HG03025 (cell line): ENCODE results near the gene MFAP5.
"Not testable (repeated sequence)": the region's sequence is repeated elsewhere in the genome, so short reads cannot be mapped to it uniquely, and the experiment has no call there.

Experiments used
- ATAC-seq: cut with Tn5 transposase; IDR thresholded peaks from one replicate; pipeline ENCODE4 v1.9.1; 2021; ENCODE audit warnings: mild to moderate bottlenecking, moderate library complexity; ENCODE audit not compliant: unreplicated experiment, low FRiP score

MFAP5 gene

GRCh38 chr12:8676651-8677050 lies 14.0 kb upstream of the MFAP5 start:
- no peak for ATAC-seq

DNA sequence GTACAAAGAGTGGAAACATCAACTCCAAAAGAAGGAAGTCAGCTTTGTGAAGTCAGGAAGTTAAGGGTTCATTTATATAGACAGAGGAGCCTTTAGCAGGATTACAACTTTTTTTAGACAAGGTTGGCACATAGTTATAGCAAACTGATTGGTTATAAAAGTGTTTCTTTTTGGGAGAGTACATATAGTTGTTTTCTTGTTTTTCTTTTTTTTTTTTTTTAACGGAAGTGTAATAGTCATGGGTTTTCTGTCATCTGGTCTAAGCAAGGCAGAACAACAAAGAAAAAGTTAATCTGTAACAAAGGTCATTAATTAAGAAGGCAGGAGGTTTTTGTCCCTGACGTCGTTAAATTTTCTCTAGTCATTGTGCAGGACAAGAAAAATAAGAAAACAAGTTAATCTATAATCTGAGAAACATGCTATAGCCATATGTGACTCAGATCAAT lies 13.0 kb upstream of the MFAP5 start:
- no peak for ATAC-seq

- ATAC-seq = no peak
Measured at GRCh38 chr12:8672381-8672780, 9.8 kb upstream of the MFAP5 start.

DNA sequence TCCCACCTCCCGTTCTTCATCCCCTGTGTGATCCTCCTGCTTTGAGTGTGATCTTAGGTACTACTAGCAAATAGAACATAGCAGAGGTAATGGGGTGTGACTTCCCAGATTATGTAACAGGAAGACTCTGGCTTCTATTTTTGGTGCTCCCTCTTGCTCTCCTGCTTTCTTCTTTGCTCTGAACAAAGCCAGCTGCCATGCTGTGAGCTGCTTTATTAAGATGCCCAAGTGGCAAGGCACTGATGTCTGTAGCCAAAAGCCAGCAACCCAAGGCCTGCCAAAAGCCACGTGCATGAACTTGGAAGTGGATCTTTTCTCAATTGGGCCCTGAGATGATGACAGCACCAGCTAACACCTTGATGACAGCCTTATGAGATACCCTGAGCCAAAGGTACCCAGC lies 5.8 kb upstream of the MFAP5 start:
- ATAC-seq = no peak

DNA sequence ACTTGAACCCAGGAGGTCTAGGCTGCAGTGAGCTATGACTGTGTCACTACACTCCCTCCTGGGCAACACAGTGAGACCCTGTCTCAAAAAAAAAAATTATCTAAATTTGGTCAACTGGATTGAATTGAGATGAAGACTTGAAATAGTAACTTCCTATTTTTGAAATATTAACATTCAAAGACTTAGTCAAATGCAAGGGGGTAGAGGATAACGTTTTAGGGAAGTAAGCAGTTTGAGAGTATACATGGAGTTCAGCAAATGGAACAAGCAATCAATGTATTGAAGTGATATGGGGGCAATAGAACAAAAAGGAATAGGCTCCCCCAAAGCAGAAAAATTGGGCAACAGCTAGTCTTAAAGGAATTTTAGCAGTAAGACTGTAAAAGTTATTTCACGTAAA lies 4.6 kb upstream of the MFAP5 start:
- ATAC-seq = no peak

DNA sequence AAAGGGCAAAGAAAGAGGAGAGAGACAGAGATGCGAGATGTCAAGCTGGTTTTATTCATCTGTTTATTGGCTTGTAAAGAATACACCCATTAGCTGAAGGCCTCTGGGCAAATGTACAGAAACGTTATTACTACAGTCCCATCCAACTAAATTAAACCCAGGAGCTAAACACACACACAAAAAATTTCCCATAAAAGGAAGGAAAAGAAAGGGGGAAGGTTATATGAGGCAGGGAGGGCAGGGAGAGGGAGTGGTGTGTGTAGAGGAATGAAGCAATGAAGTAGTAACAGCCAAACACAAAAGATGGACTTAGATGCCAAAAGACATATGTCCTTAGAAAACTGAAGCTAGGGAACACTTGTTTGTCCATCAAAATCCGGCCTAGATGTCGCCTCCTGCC lies 3.1 kb upstream of the MFAP5 start:
- ATAC-seq = no peak

DNA sequence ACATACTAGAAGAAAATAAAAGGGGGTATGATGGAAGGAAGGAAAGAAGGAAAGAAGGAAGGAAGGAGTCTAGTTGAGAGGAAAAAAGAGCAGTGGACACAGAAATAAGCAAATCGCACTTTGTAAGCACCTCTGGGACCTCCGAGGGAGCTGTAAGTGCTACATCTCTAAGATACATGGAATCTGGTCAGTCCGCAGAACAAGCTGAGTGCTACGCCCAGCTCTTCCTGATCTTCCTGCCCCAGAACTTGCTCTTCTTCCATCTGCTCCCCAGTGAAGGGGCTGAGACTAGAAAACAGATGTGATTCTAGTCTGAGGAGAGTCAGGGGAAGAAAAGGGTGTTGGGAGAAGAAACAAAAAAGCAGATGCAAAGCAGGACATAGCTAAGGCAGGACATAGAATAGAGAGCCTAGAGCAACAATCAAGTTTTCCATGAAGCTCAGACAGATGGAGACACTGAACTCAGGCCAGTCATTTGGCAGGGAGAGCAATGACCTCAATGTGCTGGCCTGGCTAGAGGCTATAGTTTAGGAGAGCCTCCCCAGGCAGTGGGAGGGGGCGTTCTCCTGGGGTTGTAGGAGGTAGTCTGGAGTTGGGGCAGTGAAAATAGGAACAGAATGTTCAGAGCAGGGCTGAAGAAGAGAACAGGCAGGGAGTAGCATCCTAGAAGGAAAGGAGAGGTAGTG lies 1.7 kb upstream of the MFAP5 start:
- no peak for ATAC-seq

GRCh38 chr12:8661751-8662150 lies 875 bp downstream of the MFAP5 start:
- no peak for ATAC-seq

DNA sequence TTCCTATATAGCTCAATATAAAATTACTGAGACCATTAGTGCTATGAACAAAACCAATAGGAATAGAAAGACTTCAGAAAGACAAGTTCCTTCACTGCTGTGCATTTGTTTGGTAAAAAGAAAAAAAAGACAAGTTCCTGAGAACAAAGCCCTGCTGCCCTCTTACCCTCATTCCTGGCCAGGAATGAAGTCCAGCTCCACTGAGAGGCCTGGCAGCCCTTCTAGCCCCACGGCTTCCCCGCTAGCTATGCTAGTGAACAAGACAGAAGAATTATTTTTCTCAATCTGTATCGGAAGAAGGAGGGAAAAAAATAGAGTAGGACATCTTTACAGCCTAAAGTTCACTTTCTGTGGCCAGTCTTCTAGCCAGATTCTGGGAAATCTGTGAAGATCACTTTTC lies 1.6 kb downstream of the MFAP5 start:
- ATAC-seq = no peak

GRCh38 chr12:8658346-8658745 lies 4.3 kb downstream of the MFAP5 start:
- no peak for ATAC-seq

GRCh38 chr12:8655421-8655820 lies 7.2 kb downstream of the MFAP5 start:
- ATAC-seq = no peak

- ATAC-seq = peak; percentile 58
Measured at GRCh38 chr12:8648576-8649205, 13.9 kb downstream of the MFAP5 start.

- no peak for ATAC-seq
Measured at GRCh38 chr12:8647968-8648367, 14.7 kb downstream of the MFAP5 start.

GRCh38 chr12:8644345-8645248 lies 18.0 kb downstream of the MFAP5 start:
- ATAC-seq = peak; percentile 65

GRCh38 chr12:8642775-8643174 lies 19.9 kb downstream of the MFAP5 start:
- no peak for ATAC-seq

- ATAC-seq = no peak
Measured at GRCh38 chr12:8639936-8640335, 22.7 kb downstream of the MFAP5 start.

- ATAC-seq = no peak
Measured at GRCh38 chr12:8638951-8639350, 23.7 kb downstream of the MFAP5 start.

- no peak for ATAC-seq
Measured at GRCh38 chr12:8637666-8638065, 25.0 kb downstream of the MFAP5 start.

DNA sequence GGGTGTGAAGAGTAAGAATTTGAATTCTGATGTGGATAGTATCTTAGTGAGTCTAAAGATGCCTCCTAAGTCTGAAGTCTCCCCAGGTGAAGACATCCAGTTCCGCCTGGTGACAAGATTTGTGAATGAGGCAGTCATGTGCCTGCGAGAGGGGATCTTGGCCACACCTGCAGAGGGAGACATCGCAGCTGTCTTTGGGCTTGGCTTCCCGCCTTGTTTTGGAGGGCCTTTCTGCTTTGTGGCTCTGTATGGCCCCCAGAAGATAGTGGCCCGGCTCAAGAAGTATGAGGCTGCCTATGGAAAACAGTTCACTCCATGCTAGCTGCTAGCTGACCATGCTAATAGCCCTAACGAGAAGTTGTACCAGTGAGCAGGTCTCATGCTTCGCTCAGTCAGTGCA lies 25.4 kb downstream of the MFAP5 start:
- ATAC-seq = no peak

DNA sequence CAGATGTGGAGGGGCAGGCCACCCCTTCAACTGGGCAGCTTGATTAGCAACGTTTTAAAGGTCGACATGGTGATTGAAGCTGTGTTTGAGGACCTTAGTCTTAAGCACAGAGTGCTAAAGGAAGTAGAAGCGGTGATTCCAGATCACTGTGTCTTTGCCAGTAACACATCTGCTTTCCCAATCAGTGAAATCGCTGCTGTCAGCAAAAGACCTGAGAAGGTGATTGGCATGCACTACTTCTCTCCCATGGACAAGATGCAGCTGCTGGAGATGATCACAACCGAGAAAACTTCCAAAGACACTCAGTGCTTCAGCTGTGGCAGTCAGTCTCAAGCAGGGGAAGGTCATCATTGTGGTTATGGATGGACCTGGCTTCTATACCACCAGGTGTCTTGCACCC lies 26.0 kb downstream of the MFAP5 start:
- ATAC-seq = no peak

- not testable (repeated sequence) for ATAC-seq
Measured at GRCh38 chr12:8636007-8636346, 26.6 kb downstream of the MFAP5 start.
